LNCAP (cell line): ENCODE measurements around the gene SFMBT1.

ENCODE experiments used
- CTCF ChIP-seq: fragments of 450-650 bp; IDR thresholded peaks from 2 replicates; pipeline ENCODE4 v1.5.1; 2017; ENCODE audit warnings: mild to moderate bottlenecking

Gene SFMBT1

GRCh38 chr3:53045518-53046170, at the start of gene SFMBT1:
TSS of gene SFMBT1 (minus strand) at chr3:53046073. CDS start at chr3:52969128, 76,945 bp downstream.
- TF ChIP-seq CTCF = no peak

GRCh38 chr3:53092942-53093341, 47.1 kb upstream of the SFMBT1 start:
- TF ChIP-seq CTCF = no peak

- no peak for TF ChIP-seq CTCF
Observed at GRCh38 chr3:53092216-53092615, 46.3 kb upstream of the SFMBT1 start.

GRCh38 chr3:53091011-53091410, 45.1 kb upstream of the SFMBT1 start:
- no peak for TF ChIP-seq CTCF

GRCh38 chr3:53089511-53089910, 43.6 kb upstream of the SFMBT1 start:
- no peak for TF ChIP-seq CTCF

- no peak for TF ChIP-seq CTCF
Observed at GRCh38 chr3:53085476-53085875, 39.6 kb upstream of the SFMBT1 start.

- no peak for TF ChIP-seq CTCF
Observed at GRCh38 chr3:53084310-53085001, 38.6 kb upstream of the SFMBT1 start.
